Coronary artery (tissue), 2 donors: ENCODE measurements around the gene GALNT13.

Experiments
- DNase-seq: peaks from one replicate; pipeline ENCODE4 v3.0.0-alpha.2; 2017; ENCODE audit warnings: low spot score
- H3K27ac ChIP-seq, 2 donors: fragments of 200-600 bp; sonication (generic); one replicate each; pipeline ENCODE4 v1.5.1; 2016 to 2019
- H3K4me3 ChIP-seq: fragments of 200-600 bp; sonication (generic); 2 replicates; pipeline ENCODE4 v1.5.1; 2016; ENCODE audit warnings: mild to moderate bottlenecking, moderate library complexity
- CTCF ChIP-seq: fragments of 200-600 bp; sonication (generic); IDR thresholded peaks from one replicate; pipeline ENCODE4 v1.5.1; 2019; ENCODE audit warnings: antibody characterized with exemption

Gene GALNT13

DNA sequence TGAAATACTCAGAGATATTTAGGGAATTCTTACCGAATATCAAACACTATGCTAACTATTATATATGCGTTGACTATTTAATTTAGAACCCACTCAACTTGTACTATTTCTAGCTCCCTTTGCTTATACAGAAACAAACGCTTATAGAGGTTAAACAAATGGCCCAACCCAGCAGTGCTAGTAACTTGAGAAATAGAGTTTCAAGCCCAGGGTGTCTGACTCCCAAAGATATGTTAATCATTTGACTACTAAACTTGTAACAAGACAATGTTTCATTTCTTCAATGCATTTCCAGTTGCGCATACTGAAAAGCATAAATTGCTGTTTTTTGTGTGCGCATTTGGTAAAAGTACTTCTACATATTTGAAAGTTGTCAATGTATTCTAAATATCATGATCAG is 310.3 kb downstream of the GALNT13 start:
- H3K4me3 ChIP-seq = no peak overlapping the region
- no peak overlapping the region for H3K27ac ChIP-seq
- TF ChIP-seq CTCF = no peak
- DNase-seq = no peak

DNA sequence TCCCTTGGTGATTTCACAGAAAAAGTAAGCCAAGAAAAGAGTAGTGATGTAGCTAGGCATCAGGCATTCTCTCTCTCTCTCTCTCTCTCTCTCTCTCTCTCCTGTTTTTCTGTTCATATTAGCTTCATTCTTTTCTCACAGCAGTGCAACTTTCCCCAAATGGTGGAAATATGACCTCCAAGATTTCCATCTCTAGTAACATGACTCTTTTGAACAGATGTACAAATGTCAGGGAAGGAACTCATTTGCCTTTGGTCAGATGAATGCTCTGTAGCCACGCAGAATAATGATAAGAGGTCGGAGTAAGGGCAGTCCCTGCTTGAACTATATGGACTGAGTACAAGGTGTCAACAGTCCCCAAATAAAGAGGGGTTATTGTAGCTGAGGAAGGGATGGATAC is 316.2 kb downstream of the GALNT13 start:
- Histone ChIP-seq H3K27ac (no peak overlapping the region), H3K4me3 (no peak overlapping the region)
- no peak for DNase-seq
- no peak for TF ChIP-seq CTCF

DNA sequence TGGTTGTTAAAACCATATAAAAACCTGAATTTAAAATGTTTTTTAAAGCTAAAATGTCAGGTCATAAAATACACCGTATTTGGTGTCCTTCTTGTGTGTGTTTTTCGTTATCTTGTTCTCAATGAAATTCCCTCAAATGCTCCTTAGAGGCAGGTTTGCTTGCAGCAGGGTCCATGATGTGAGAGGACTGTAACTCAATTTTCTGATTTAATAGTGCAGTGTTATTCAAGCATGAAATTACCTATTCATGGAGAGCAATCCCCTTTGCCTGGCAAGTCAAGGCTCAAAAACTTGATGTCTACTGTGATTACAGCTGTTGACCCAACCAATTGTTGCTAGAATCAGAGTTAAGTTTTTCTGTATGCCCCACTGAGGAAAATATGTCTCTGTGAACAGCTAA is 318.2 kb downstream of the GALNT13 start:
- no peak for TF ChIP-seq CTCF
- H3K4me3 ChIP-seq = no peak overlapping the region
- DNase-seq = no peak
- H3K27ac ChIP-seq = no peak overlapping the region

DNA sequence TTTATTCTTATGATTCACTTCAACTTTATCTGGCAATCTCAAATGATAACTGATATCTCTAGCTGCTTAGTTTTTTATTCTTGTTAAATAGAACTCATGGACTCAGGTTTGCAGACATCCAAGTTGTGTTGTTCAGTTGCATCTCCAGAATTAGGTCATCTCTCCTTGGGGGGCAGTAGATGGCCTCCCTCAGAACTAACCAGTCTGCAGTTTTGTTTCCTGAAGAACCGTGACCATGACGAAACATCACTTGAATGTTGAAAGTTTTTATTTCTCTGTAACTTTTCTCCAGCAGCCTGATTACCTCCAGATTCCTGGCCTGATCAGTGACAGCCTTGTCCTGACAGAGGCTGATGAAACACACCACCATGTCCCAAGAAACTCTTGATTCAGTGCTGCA is 321.5 kb downstream of the GALNT13 start:
- no peak overlapping the region for H3K4me3 ChIP-seq
- no peak for TF ChIP-seq CTCF
- no peak for DNase-seq
- H3K27ac ChIP-seq = no peak overlapping the region

- H3K27ac ChIP-seq = no peak overlapping the region
- no peak overlapping the region for H3K4me3 ChIP-seq
- DNase-seq = no peak
- no peak for TF ChIP-seq CTCF
These were observed 323.4 kb downstream of the GALNT13 start for GRCh38 chr2:154194909-154195643.

GRCh38 chr2:154195644-154196195 is 324.0 kb downstream of the GALNT13 start:
- TF ChIP-seq CTCF = no peak
- H3K4me3 ChIP-seq = no peak overlapping the region
- H3K27ac ChIP-seq = no peak overlapping the region
- no peak for DNase-seq

DNA sequence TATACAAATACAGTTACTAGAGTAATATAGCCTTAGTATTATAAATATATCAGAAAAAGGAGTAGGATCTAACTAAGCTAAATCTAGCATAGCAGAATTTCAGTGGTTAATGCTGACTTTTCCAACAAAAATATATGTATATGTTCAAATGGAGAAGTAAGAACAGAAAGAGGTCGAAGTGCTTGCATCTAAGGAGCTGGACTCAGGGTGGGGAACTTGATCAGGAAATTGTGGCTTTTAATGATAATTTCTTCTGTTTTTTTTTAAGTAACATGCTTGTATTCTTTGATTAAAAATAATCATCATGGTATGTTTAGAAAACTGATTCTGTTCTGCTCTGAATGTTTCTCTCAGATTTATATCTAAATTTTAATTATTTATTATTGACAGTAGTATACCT is 327.1 kb downstream of the GALNT13 start:
- DNase-seq = no peak
- Histone ChIP-seq H3K4me3 (no peak overlapping the region), H3K27ac (no peak overlapping the region)
- no peak for TF ChIP-seq CTCF
